Mesothelial cell of epicardium (in vitro differentiated cells): ENCODE results near the gene KEL. TPM values are rescaled to one million over a fixed set of nuclear protein-coding genes. Genes with fewer than 3 reads are reported as not detected.

Experiments used
- DNase-seq, 2 experiments: peaks; one replicate each; pipeline ENCODE4 v3.0.0; 2021; ENCODE audit warnings: low spot score in 2 of 2; ENCODE audit not compliant: unreplicated experiment in 2 of 2
- H3K27ac Mint-ChIP-seq: 2 replicates; pipeline ENCODE4 v1.8.0; 2021; ENCODE audit warnings: mixed read lengths
- H3K27me3 Mint-ChIP-seq: 2 replicates; pipeline ENCODE4 v1.8.0; 2021; ENCODE audit warnings: low read depth, mixed read lengths
- H3K36me3 Mint-ChIP-seq: 2 replicates; pipeline ENCODE4 v1.8.0; 2021; ENCODE audit warnings: mixed read lengths
- H3K4me1 Mint-ChIP-seq: 2 replicates; pipeline ENCODE4 v1.8.0; 2021; ENCODE audit warnings: mixed read lengths
- H3K4me3 Mint-ChIP-seq: 2 replicates; pipeline ENCODE4 v1.8.0; 2021; ENCODE audit warnings: mild to moderate bottlenecking, moderate library complexity, mixed read lengths
- H3K9me3 Mint-ChIP-seq: 2 replicates; pipeline ENCODE4 v1.8.0; 2021; ENCODE audit warnings: mixed read lengths
- total RNA-seq: library from RNA; stranded (reverse); gene quantifications from 3 replicates; pipeline ENCODE4 v1.2.1, GENCODE V29; 2021
- TF ChIP-seq, protein P1 (sequence below): fragments of 200-600 bp; sonication (generic); IDR thresholded peaks from one replicate; pipeline ENCODE4 v1.5.0; 2021; ENCODE audit warnings: antibody characterized with exemption; ENCODE audit not compliant: unreplicated experiment

Gene KEL
- total RNA-seq, 1 donor from 2014 or later: 2.3 TPM

DNA sequence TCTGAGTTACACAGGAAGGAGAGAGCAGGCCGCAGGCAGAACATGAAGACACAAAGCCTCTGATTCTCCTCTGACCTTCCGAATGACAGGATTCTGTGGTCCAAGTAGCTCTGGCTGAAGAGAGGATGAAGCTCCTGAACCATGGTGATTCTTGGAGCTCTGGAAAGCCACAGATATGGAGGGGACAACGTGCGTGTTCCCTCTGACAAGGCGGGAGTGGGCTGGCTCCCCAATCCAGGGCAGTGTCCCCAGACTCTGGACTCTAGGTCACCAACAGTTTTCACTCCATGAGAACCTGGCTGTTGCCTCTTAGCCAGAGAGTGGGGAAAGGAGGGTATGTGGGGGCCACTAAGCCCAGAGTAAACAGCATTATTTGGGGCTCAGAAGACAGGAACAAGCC, 69.2 kb downstream of the KEL start:
- no peaks in the 10 kb centered on the region for H3K36me3 Mint-ChIP-seq
- no peak for DNase-seq

DNA sequence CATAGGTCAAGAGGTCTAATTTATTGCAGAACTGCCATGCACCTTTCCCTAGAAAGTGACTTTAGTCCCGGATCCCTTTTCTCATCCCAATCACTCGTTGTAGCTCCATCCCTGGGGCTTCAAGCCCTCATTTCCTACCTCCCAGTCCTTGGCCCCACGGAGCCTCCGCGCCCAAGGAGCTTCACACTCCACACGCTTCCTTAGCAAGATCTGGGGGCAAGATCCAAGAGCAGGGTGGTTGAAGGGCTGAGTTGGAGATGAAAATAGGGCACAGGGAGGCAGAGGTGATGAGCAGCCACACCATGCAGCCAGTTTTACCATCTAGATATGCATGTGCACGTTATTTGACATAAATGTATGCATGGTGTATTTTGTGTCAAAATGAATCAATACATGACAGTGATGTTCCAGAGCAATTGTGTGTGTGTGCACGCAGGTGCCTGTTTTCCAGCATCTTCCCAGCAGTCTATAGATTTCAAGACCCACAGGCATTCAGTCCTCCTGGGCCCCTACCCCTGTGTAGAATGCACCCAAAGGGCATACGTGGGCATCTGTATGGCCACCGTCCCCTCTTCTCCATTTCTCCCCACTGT, 70.6 kb downstream of the KEL start:
- H3K27me3 Mint-ChIP-seq: peaks cover 3% of the 10 kb centered on the region
- no peaks in the 10 kb centered on the region for H3K9me3 Mint-ChIP-seq
- H3K36me3 Mint-ChIP-seq: no peaks in the 10 kb centered on the region
- DNase-seq: no peak
- TF ChIP-seq, protein P1, sequence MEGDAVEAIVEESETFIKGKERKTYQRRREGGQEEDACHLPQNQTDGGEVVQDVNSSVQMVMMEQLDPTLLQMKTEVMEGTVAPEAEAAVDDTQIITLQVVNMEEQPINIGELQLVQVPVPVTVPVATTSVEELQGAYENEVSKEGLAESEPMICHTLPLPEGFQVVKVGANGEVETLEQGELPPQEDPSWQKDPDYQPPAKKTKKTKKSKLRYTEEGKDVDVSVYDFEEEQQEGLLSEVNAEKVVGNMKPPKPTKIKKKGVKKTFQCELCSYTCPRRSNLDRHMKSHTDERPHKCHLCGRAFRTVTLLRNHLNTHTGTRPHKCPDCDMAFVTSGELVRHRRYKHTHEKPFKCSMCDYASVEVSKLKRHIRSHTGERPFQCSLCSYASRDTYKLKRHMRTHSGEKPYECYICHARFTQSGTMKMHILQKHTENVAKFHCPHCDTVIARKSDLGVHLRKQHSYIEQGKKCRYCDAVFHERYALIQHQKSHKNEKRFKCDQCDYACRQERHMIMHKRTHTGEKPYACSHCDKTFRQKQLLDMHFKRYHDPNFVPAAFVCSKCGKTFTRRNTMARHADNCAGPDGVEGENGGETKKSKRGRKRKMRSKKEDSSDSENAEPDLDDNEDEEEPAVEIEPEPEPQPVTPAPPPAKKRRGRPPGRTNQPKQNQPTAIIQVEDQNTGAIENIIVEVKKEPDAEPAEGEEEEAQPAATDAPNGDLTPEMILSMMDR: no peak
- no peak overlapping the region for H3K4me3 Mint-ChIP-seq
- no peak overlapping the region for H3K27ac Mint-ChIP-seq
- H3K4me1 Mint-ChIP-seq: peaks cover 7% of the 10 kb centered on the region

More for the DNA sequence above, 69.2 kb downstream of the KEL start:
- peaks cover 7% of the 10 kb centered on the region for H3K27me3 Mint-ChIP-seq
- no peak overlapping the region for H3K4me3 Mint-ChIP-seq
- H3K4me1 Mint-ChIP-seq: peaks cover 7% of the 10 kb centered on the region
- TF ChIP-seq, protein P1: no peak
- H3K27ac Mint-ChIP-seq: no peak overlapping the region
- no peaks in the 10 kb centered on the region for H3K9me3 Mint-ChIP-seq

Other genes starting within 250 kb of the KEL start
- gene PRSS1, start 212.9 kb downstream of the KEL start, total RNA-seq: not detected in 3 replicates
- not detected in 3 replicates for gene PRSS2, start 191.4 kb downstream of the KEL start, total RNA-seq
- 28.0 to 30.9 TPM (median 28.9 TPM) in 3 replicates for gene EPHB6, start 107.3 kb downstream of the KEL start, total RNA-seq
- gene TRPV6, start 76.6 kb downstream of the KEL start, total RNA-seq: 4.2 to 5.7 TPM (median 5.6 TPM) in 3 replicates
- gene TRPV5, start 28.6 kb downstream of the KEL start, total RNA-seq: 0.18 to 0.56 TPM (median 0.29 TPM) in 3 replicates
- not detected in 3 replicates for gene LLCFC1, start 22.9 kb downstream of the KEL start, total RNA-seq
- 0.29 to 0.42 TPM (median 0.33 TPM) in 3 replicates for gene OR9A2, start 64.8 kb upstream of the KEL start, total RNA-seq
- not detected in 3 replicates for gene OR6V1, start 90.0 kb upstream of the KEL start, total RNA-seq
- gene PIP, start 169.7 kb upstream of the KEL start, total RNA-seq: not detected in 3 replicates
- not detected in 3 replicates for gene TAS2R39, start 221.1 kb upstream of the KEL start, total RNA-seq